DOHH2 (cell line): ENCODE results near the gene IGSF3.

ENCODE experiments used
- H3F3A ChIP-seq: fragments of 200-600 bp; sonication (generic), shearing (Covaris generic); 2 replicates; pipeline ENCODE4 v1.6.0; 2016; ENCODE audit warnings: antibody characterized with exemption, mild to moderate bottlenecking; ENCODE audit not compliant: control insufficient read depth, insufficient read depth
- H3K27ac ChIP-seq: fragments of 200-600 bp; sonication (generic); 2 replicates; pipeline ENCODE4 v1.5.1; 2014; ENCODE audit warnings: low read depth, mild to moderate bottlenecking, low read length, moderate library complexity
- H3K27me3 ChIP-seq: fragments of 200-600 bp; sonication (generic); 2 replicates; pipeline ENCODE4 v1.6.1; 2014; ENCODE audit warnings: mild to moderate bottlenecking, low read length, mixed read lengths; ENCODE audit not compliant: control insufficient read depth
- H3K36me3 ChIP-seq: fragments of 200-600 bp; sonication (generic); 2 replicates; pipeline ENCODE4 v1.6.1; 2014; ENCODE audit warnings: mild to moderate bottlenecking, low read length, moderate library complexity, mixed read lengths; ENCODE audit not compliant: control insufficient read depth
- H3K4me1 ChIP-seq: fragments of 200-600 bp; sonication (generic); 2 replicates; pipeline ENCODE4 v1.6.1; 2014; ENCODE audit warnings: mild to moderate bottlenecking, low read length, mixed read lengths; ENCODE audit not compliant: control insufficient read depth
- H3K4me2 ChIP-seq: fragments of 200-600 bp; sonication (generic); 2 replicates; pipeline ENCODE4 v1.6.0; 2014; ENCODE audit warnings: mild to moderate bottlenecking, low read length, moderate library complexity
- H3K4me3 ChIP-seq: fragments of 200-600 bp; sonication (generic); 2 replicates; pipeline ENCODE4 v1.5.1; 2014; ENCODE audit warnings: mild to moderate bottlenecking, low read length, mixed read lengths
- H3K79me2 ChIP-seq: fragments of 200-600 bp; sonication (generic); 2 replicates; pipeline ENCODE4 v1.6.1; 2014; ENCODE audit warnings: mild to moderate bottlenecking, low read length, mixed read lengths; ENCODE audit not compliant: control insufficient read depth
- H3K9me2 ChIP-seq: fragments of 200-600 bp; sonication (generic); replicated peaks from 2 replicates; pipeline ENCODE4 v1.6.1; 2014; ENCODE audit warnings: mild to moderate bottlenecking, low read length, mixed read lengths; ENCODE audit not compliant: control insufficient read depth
- H3K9me3 ChIP-seq: fragments of 200-600 bp; sonication (generic); 2 replicates; pipeline ENCODE4 v1.6.1; 2014; ENCODE audit warnings: antibody characterized with exemption, low read length, mixed read lengths; ENCODE audit not compliant: control insufficient read depth, insufficient read depth
- H4K20me1 ChIP-seq: fragments of 200-600 bp; sonication (generic); 2 replicates; pipeline ENCODE4 v1.6.0; 2014; ENCODE audit warnings: low read depth, mild to moderate bottlenecking, antibody characterized with exemption, low read length, moderate library complexity; ENCODE audit not compliant: control insufficient read depth, insufficient read depth
- EZH2phosphoT487 ChIP-seq: fragments of 200-600 bp; sonication (generic); IDR thresholded peaks from 2 replicates; pipeline ENCODE4 v1.6.1; 2017; ENCODE audit warnings: borderline replicate concordance, mild to moderate bottlenecking, antibody characterized with exemption, low read length, moderate library complexity, mixed read lengths
- TF ChIP-seq, protein P1 (sequence below): fragments of 200-600 bp; sonication (generic); IDR thresholded peaks from one replicate; pipeline ENCODE4 v1.5.1; 2014; ENCODE audit warnings: antibody characterized with exemption, mild to moderate bottlenecking, low read depth, low read length; ENCODE audit not compliant: poor library complexity, severe bottlenecking

Gene IGSF3

DNA sequence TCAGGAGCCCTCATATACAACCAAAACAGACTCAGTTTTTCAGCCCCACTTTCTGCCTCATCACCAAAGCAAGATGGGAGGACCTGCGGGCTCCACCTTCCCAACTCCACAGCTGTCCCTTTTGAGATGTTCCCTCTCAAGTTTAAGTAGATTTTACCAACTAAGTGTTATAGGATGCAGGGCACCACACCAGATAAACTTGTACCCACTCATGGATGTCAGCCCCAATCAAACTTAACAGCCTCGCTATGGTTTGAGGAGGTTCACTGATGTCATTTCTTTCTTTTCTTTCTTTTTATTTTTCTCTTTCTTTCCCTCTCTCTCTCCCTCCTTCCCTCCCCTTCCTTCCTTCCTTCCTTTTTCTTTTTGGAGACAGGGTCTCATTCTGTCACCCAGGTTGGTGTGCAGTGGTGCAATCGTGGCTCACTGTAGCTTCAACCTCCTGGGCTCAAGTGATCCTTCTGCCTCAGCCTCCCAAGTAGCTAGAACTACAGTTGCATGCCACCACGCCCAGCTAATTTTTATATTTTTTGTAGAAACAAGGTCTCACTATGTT lies 110.1 kb downstream of the IGSF3 start:
- no peaks in the 10 kb centered on the region for H3K27me3 ChIP-seq
- no peak overlapping the region for H3K4me3 ChIP-seq
- no peaks in the 10 kb centered on the region for H3K9me3 ChIP-seq
- H3K36me3 ChIP-seq, result no peaks in the 10 kb centered on the region
- no peak for TF ChIP-seq EZH2phosphoT487
- TF ChIP-seq, protein P1, sequence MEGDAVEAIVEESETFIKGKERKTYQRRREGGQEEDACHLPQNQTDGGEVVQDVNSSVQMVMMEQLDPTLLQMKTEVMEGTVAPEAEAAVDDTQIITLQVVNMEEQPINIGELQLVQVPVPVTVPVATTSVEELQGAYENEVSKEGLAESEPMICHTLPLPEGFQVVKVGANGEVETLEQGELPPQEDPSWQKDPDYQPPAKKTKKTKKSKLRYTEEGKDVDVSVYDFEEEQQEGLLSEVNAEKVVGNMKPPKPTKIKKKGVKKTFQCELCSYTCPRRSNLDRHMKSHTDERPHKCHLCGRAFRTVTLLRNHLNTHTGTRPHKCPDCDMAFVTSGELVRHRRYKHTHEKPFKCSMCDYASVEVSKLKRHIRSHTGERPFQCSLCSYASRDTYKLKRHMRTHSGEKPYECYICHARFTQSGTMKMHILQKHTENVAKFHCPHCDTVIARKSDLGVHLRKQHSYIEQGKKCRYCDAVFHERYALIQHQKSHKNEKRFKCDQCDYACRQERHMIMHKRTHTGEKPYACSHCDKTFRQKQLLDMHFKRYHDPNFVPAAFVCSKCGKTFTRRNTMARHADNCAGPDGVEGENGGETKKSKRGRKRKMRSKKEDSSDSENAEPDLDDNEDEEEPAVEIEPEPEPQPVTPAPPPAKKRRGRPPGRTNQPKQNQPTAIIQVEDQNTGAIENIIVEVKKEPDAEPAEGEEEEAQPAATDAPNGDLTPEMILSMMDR, result no peak
- no peaks in the 10 kb centered on the region for H4K20me1 ChIP-seq
- H3K27ac ChIP-seq, result no peak overlapping the region
- H3K4me1 ChIP-seq, result peaks cover 3% of the 10 kb centered on the region; the same call in 1 of the 2 replicates
- peaks cover 3% of the 10 kb centered on the region; the same call in 1 of the 2 replicates for H3K79me2 ChIP-seq
- no peak overlapping the region for H3K4me2 ChIP-seq
- no peaks in the 10 kb centered on the region for H3F3A ChIP-seq
- H3K9me2 ChIP-seq, result no peaks in the 10 kb centered on the region; the same call in 1 of the 2 replicates

GRCh38 chr1:116556289-116557006 lies 111.1 kb downstream of the IGSF3 start:
- Histone ChIP-seq H3F3A (no peaks in the 10 kb centered on the region), H4K20me1 (no peaks in the 10 kb centered on the region), H3K79me2 (peaks cover 3% of the 10 kb centered on the region; the same call in 1 of the 2 replicates), H3K27ac (no peak overlapping the region), H3K4me1 (peaks cover 3% of the 10 kb centered on the region; the same call in 1 of the 2 replicates), H3K36me3 (no peaks in the 10 kb centered on the region), H3K4me2 (no peak overlapping the region), H3K4me3 (no peak overlapping the region), H3K9me3 (no peaks in the 10 kb centered on the region), H3K27me3 (no peaks in the 10 kb centered on the region), H3K9me2 (no peaks in the 10 kb centered on the region; the same call in 1 of the 2 replicates)
- no peak for TF ChIP-seq EZH2phosphoT487
- TF ChIP-seq, protein P1, result no peak

- TF ChIP-seq EZH2phosphoT487, result no peak
- TF ChIP-seq, protein P1, result no peak
- H4K20me1 ChIP-seq, result no peaks in the 10 kb centered on the region
- no peaks in the 10 kb centered on the region for H3K9me3 ChIP-seq
- no peaks in the 10 kb centered on the region for H3F3A ChIP-seq
- H3K27me3 ChIP-seq, result no peaks in the 10 kb centered on the region
- H3K4me1 ChIP-seq, result peaks cover 3% of the 10 kb centered on the region; the same call in 1 of the 2 replicates
- H3K36me3 ChIP-seq, result no peaks in the 10 kb centered on the region
- no peak overlapping the region for H3K4me3 ChIP-seq
- H3K9me2 ChIP-seq, result no peaks in the 10 kb centered on the region; the same call in 1 of the 2 replicates
- H3K4me2 ChIP-seq, result no peak overlapping the region
- no peak overlapping the region for H3K27ac ChIP-seq
- H3K79me2 ChIP-seq, result peaks cover 3% of the 10 kb centered on the region; the same call in 1 of the 2 replicates
These were observed 112.6 kb downstream of the IGSF3 start for GRCh38 chr1:116554924-116555323.
